NOMO-1 treated with DMSO at 0.1 percent for 48 hours (cell line): Measurements from ENCODE around the gene IL22RA1.
A peak's percentile ranks its signal among the peaks of the same experiment; 100 is the strongest.

Experiments used
- DNase-seq: peaks from one replicate; lab custom pipeline; 2025; ENCODE audit not compliant: unreplicated experiment; lab: John Stamatoyannopoulos, UW

IL22RA1 gene

GRCh38 chr1:24167008-24167407, 24.1 kb upstream of the IL22RA1 start:
- no peak for DNase-seq

- no peak for DNase-seq
Observed at GRCh38 chr1:24165500-24165899, 22.6 kb upstream of the IL22RA1 start.

GRCh38 chr1:24164004-24164403, 21.1 kb upstream of the IL22RA1 start:
- no peak for DNase-seq

GRCh38 chr1:24162201-24162600, 19.3 kb upstream of the IL22RA1 start:
- no peak for DNase-seq

GRCh38 chr1:24161270-24161669, 18.3 kb upstream of the IL22RA1 start:
- DNase-seq, result no peak

GRCh38 chr1:24159366-24159765, 16.4 kb upstream of the IL22RA1 start:
- DNase-seq, result no peak

GRCh38 chr1:24157918-24158481, 15.1 kb upstream of the IL22RA1 start:
- no peak for DNase-seq

- no peak for DNase-seq
Observed at GRCh38 chr1:24156542-24157260, 13.8 kb upstream of the IL22RA1 start.

- no peak for DNase-seq
Observed at GRCh38 chr1:24155011-24155782, 12.3 kb upstream of the IL22RA1 start.

GRCh38 chr1:24154215-24154614, 11.3 kb upstream of the IL22RA1 start:
- DNase-seq, result no peak

GRCh38 chr1:24152631-24153494, 9.9 kb upstream of the IL22RA1 start:
- no peak for DNase-seq

- DNase-seq, result no peak
Observed at GRCh38 chr1:24151175-24151533, 8.2 kb upstream of the IL22RA1 start.

GRCh38 chr1:24150234-24151174, 7.6 kb upstream of the IL22RA1 start:
- DNase-seq, result peak; percentile 53

- DNase-seq, result peak; percentile 43
Observed at GRCh38 chr1:24149866-24150233, 6.9 kb upstream of the IL22RA1 start.

GRCh38 chr1:24147816-24148215, 4.9 kb upstream of the IL22RA1 start:
- no peak for DNase-seq

- DNase-seq, result no peak
Observed at GRCh38 chr1:24147194-24147593, 4.3 kb upstream of the IL22RA1 start.

GRCh38 chr1:24141311-24141997, 1.5 kb downstream of the IL22RA1 start:
- DNase-seq, result no peak

GRCh38 chr1:24140741-24141181, 2.2 kb downstream of the IL22RA1 start:
- no peak for DNase-seq

- no peak for DNase-seq
Observed at GRCh38 chr1:24139841-24140425, 3.0 kb downstream of the IL22RA1 start.

GRCh38 chr1:24139222-24139489, 3.8 kb downstream of the IL22RA1 start:
- no peak for DNase-seq
